Measurements from ENCODE around the gene TNS4. TPM values are rescaled to one million over a fixed set of nuclear protein-coding genes. Genes with fewer than 3 reads are reported as not detected.

Gene TNS4
- total RNA-seq, 2 experiments from 2014 or later: 0.22 to 0.97 TPM

- no peaks in the 10 kb centered on the region for H3K4me1 ChIP-seq (ENCODE audit: insufficient read depth, low read length, poor library complexity, severe bottlenecking)
- H3K9me2 ChIP-seq (ENCODE audit: insufficient read depth, low read length): no peaks in the 10 kb centered on the region
- CTCF ChIA-PET (ENCODE audit: unreplicated experiment): no interaction called here
- intact Hi-C loops (cut with micrococcal nuclease; ENCODE audit: unreplicated experiment): no loop called here
- no peak overlapping the region for H3K4me2 ChIP-seq (ENCODE audit: low read length)
- H3K9me3 ChIP-seq (ENCODE audit: low read length): no peaks in the 10 kb centered on the region
- H2AFZ ChIP-seq (ENCODE audit: low read length): no peak overlapping the region
- BruUV-seq (replicated peaks): no TSS peak
- no peak overlapping the region for H3K27ac ChIP-seq (ENCODE audit: low read depth, low read length, poor library complexity, severe bottlenecking)
- no peaks in the 10 kb centered on the region for H3K36me3 ChIP-seq (ENCODE audit: insufficient read depth, low read length)
- no peaks in the 10 kb centered on the region for H3K79me2 ChIP-seq (ENCODE audit: insufficient read depth, low read depth, low read length)
- no peak overlapping the region for H3K4me3 ChIP-seq (ENCODE audit: low read depth, low read length, poor library complexity, severe bottlenecking)
- no peak for DNase-seq (ENCODE audit: low spot score)
- POLR2A ChIA-PET: no interaction called here
- H4K20me1 ChIP-seq (ENCODE audit: insufficient read depth, low read length): no peaks in the 10 kb centered on the region
- TF ChIP-seq CTCF (conservative IDR thresholded peaks at IDR 0.05; ENCODE audit: low read length): no peak
- TF ChIP-seq EZH2phosphoT487 (IDR thresholded peaks at IDR 0.05; ENCODE audit: borderline replicate concordance, low read depth, low read length): no peak
Observed at GRCh38 chr17:40430272-40431230, 70.9 kb downstream of the TNS4 start.

- H4K20me1 ChIP-seq (ENCODE audit: insufficient read depth, low read length): no peaks in the 10 kb centered on the region
- peaks cover 5% of the 10 kb centered on the region for H3K4me1 ChIP-seq (ENCODE audit: insufficient read depth, low read length, poor library complexity, severe bottlenecking)
- ChIA-PET POLR2A (no interaction called here), CTCF (ENCODE audit: unreplicated experiment) (no interaction called here)
- no peaks in the 10 kb centered on the region for H3K79me2 ChIP-seq (ENCODE audit: insufficient read depth, low read depth, low read length)
- no TSS peak for BruUV-seq (replicated peaks)
- DNase-seq (ENCODE audit: low spot score): no peak
- TF ChIP-seq EZH2phosphoT487 (IDR thresholded peaks at IDR 0.05; ENCODE audit: borderline replicate concordance, low read depth, low read length) (no peak), CTCF (conservative IDR thresholded peaks at IDR 0.05; ENCODE audit: low read length) (no peak)
- intact Hi-C loops (cut with micrococcal nuclease; ENCODE audit: unreplicated experiment): no loop called here
- no peak overlapping the region for H3K4me2 ChIP-seq (ENCODE audit: low read length)
- no peak overlapping the region for H2AFZ ChIP-seq (ENCODE audit: low read length)
- no peak overlapping the region for H3K4me3 ChIP-seq (ENCODE audit: low read depth, low read length, poor library complexity, severe bottlenecking)
- H3K9me2 ChIP-seq (ENCODE audit: insufficient read depth, low read length): no peaks in the 10 kb centered on the region
- no peak overlapping the region for H3K27ac ChIP-seq (ENCODE audit: low read depth, low read length, poor library complexity, severe bottlenecking)
- no peaks in the 10 kb centered on the region for H3K36me3 ChIP-seq (ENCODE audit: insufficient read depth, low read length)
- no peaks in the 10 kb centered on the region for H3K9me3 ChIP-seq (ENCODE audit: low read length)
Observed at GRCh38 chr17:40427002-40427491, 74.4 kb downstream of the TNS4 start.

Other genes with a start within 250 kb of the TNS4 start
- 72.3 and 75.2 TPM in 2 replicates for gene CDC6, start 213.7 kb downstream of the TNS4 start, total RNA-seq (2014; rRNA removed; shearing (Covaris generic))
- 132 and 156 TPM in 2 replicates for gene CDC6, start 213.7 kb downstream of the TNS4 start, total RNA-seq (2022)
- 3.1 and 5.7 TPM in 2 replicates for gene RARA, start 192.4 kb downstream of the TNS4 start, total RNA-seq (2014; rRNA removed; shearing (Covaris generic))
- gene RARA, start 192.4 kb downstream of the TNS4 start, total RNA-seq (2022): 8.0 and 8.6 TPM in 2 replicates
- gene GJD3, start 136.9 kb downstream of the TNS4 start, total RNA-seq (2014; rRNA removed; shearing (Covaris generic)): not detected in 2 replicates
- gene GJD3, start 136.9 kb downstream of the TNS4 start, total RNA-seq (2022): not detected in 2 replicates
- 293 and 303 TPM in 2 replicates for gene TOP2A, start 83.7 kb downstream of the TNS4 start, total RNA-seq (2014; rRNA removed; shearing (Covaris generic))
- gene TOP2A, start 83.7 kb downstream of the TNS4 start, total RNA-seq (2022): 340 and 442 TPM in 2 replicates
- not detected in 2 replicates for gene IGFBP4, start 58.2 kb downstream of the TNS4 start, total RNA-seq (2014; rRNA removed; shearing (Covaris generic))
- gene IGFBP4, start 58.2 kb downstream of the TNS4 start, total RNA-seq (2022): not detected in 2 replicates
- 1.8 and 2.3 TPM in 2 replicates for gene CCR7, start 63.8 kb upstream of the TNS4 start, total RNA-seq (2014; rRNA removed; shearing (Covaris generic))
- gene CCR7, start 63.8 kb upstream of the TNS4 start, total RNA-seq (2022): 0.48 TPM in 1 of 2 replicates, not detected in the other
- gene SMARCE1, start 146.2 kb upstream of the TNS4 start, total RNA-seq (2014; rRNA removed; shearing (Covaris generic)): 75.9 and 98.7 TPM in 2 replicates
- gene SMARCE1, start 146.2 kb upstream of the TNS4 start, total RNA-seq (2022): 109 and 123 TPM in 2 replicates
- gene KRT222, start 163.6 kb upstream of the TNS4 start, total RNA-seq (2014; rRNA removed; shearing (Covaris generic)): not detected in 2 replicates
- not detected in 2 replicates for gene KRT222, start 163.6 kb upstream of the TNS4 start, total RNA-seq (2022)
- gene KRT24, start 202.1 kb upstream of the TNS4 start, total RNA-seq (2014; rRNA removed; shearing (Covaris generic)): not detected in 2 replicates
- gene KRT24, start 202.1 kb upstream of the TNS4 start, total RNA-seq (2022): not detected in 2 replicates